Measurements from ENCODE around the gene FAM131C.

- TF ChIP-seq TAF1 (IDR thresholded peaks at IDR 0.05; ENCODE audit: borderline replicate concordance, low read depth, low read length) (0 out of 2 replicates have a peak, but pooled peaks have one; percentile 33), ZNF274 (IDR thresholded peaks at IDR 0.05; ENCODE audit: insufficient read depth, insufficient read length) (no peak), POLR2AphosphoS5 (IDR thresholded peaks at IDR 0.05; ENCODE audit: low read length) (no peak), NFIC (IDR thresholded peaks at IDR 0.05; ENCODE audit: low read depth, low read length) (no peak), SMAD1 (IDR thresholded peaks at IDR 0.05; ENCODE audit: low read depth, partially characterized antibody) (no peak), JUNB (IDR thresholded peaks at IDR 0.05) (no peak), CTCF (IDR thresholded peaks at IDR 0.05 in 2 of 3, conservative IDR thresholded peaks at IDR 0.05 in 1 of 3; ENCODE audit: control insufficient read depth in 2 of 3, extremely low read depth in 1 of 3, insufficient read depth in 1 of 3, low read depth in 3 of 3, low read length in 3 of 3) (no peak), SPI1 (IDR thresholded peaks at IDR 0.05; ENCODE audit: borderline replicate concordance, insufficient read depth, low read depth, low read length) (no peak), POLR2A (IDR thresholded peaks at IDR 0.05; ENCODE audit: low read depth, low read length) (peak; percentile 27; the same call in 1 of the 2 replicates), RAD21 (IDR thresholded peaks at IDR 0.05; ENCODE audit: insufficient read depth, low read depth, low read length) (no peak), NRF1 (conservative IDR thresholded peaks at IDR 0.05; ENCODE audit: low read depth, low read length) (no peak), MYB (IDR thresholded peaks at IDR 0.05; ENCODE audit: borderline replicate concordance, low read depth, low read length) (no peak)
- TF ChIP-seq, protein P1, sequence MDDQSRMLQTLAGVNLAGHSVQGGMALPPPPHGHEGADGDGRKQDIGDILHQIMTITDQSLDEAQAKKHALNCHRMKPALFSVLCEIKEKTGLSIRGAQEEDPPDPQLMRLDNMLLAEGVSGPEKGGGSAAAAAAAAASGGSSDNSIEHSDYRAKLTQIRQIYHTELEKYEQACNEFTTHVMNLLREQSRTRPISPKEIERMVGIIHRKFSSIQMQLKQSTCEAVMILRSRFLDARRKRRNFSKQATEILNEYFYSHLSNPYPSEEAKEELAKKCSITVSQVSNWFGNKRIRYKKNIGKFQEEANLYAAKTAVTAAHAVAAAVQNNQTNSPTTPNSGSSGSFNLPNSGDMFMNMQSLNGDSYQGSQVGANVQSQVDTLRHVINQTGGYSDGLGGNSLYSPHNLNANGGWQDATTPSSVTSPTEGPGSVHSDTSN (IDR thresholded peaks at IDR 0.05; ENCODE audit: insufficient replicate concordance, low read depth, low read length): no peak
Measured at GRCh38 chr1:16012590-16013219, 60.7 kb downstream of the FAM131C start.

Measured in GM12878 (cell line).